Neural cell (in vitro differentiated cells): Measurements from ENCODE around the gene ALOX12B.

ENCODE experiments used
- EZH2 ChIP-seq: fragments of 200-600, 300-800 bp; shearing (Covaris generic), sonication (generic); IDR thresholded peaks from 2 replicates; pipeline ENCODE4 v1.6.1; 2014; ENCODE audit warnings: antibody characterized with exemption, low read length, borderline replicate concordance, mild to moderate bottlenecking; ENCODE audit not compliant: insufficient read depth, poor library complexity, severe bottlenecking
- MXI1 ChIP-seq: fragments of 450-650 bp; conservative IDR thresholded peaks from 2 replicates; pipeline ENCODE4 v1.6.1; 2014; ENCODE audit warnings: antibody characterized with exemption, mild to moderate bottlenecking; ENCODE audit not compliant: poor library complexity, severe bottlenecking
- TF ChIP-seq, protein P1 (sequence below): fragments of 450-650 bp; IDR thresholded peaks from 2 replicates; pipeline ENCODE4 v1.5.1; 2014; ENCODE audit warnings: antibody characterized with exemption, mild to moderate bottlenecking, moderate library complexity; ENCODE audit not compliant: poor library complexity, severe bottlenecking

DNA sequence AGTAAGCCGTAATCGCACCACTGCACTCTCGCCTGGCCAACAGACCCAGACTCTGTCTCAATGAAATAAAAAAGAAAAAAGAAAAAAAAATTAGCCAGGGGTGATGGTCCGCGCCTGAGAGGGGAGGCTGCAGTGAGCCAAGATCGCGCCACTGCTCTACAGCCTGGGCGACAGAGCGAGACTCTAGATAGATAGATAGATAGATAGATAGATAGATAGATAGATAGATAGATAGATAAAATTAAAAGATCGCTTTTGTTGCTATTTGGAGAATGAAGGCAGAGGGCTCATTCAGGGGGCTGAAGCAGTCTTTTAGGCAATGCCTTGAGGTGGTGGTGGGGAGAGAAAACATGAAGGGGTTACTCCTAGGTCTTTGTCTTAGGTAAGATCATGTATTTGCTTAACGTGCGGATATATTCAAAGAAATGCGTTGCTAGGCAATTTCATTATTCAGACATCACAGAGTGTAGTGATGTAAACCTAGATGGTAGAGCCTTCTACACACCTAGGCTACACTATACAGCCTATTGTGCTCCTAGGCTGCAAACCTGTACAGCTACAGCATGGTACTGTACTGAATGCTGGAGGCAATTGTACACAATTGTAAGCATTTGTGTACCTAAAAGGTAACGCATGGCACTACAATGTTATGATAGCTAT lies 40.7 kb upstream of the ALOX12B start:
- TF ChIP-seq, protein P1, sequence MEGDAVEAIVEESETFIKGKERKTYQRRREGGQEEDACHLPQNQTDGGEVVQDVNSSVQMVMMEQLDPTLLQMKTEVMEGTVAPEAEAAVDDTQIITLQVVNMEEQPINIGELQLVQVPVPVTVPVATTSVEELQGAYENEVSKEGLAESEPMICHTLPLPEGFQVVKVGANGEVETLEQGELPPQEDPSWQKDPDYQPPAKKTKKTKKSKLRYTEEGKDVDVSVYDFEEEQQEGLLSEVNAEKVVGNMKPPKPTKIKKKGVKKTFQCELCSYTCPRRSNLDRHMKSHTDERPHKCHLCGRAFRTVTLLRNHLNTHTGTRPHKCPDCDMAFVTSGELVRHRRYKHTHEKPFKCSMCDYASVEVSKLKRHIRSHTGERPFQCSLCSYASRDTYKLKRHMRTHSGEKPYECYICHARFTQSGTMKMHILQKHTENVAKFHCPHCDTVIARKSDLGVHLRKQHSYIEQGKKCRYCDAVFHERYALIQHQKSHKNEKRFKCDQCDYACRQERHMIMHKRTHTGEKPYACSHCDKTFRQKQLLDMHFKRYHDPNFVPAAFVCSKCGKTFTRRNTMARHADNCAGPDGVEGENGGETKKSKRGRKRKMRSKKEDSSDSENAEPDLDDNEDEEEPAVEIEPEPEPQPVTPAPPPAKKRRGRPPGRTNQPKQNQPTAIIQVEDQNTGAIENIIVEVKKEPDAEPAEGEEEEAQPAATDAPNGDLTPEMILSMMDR: no peak
- TF ChIP-seq EZH2 (no peak), MXI1 (no peak)
